Measurements from ENCODE around the gene SCAF11.

The SCAF11 gene

DNA sequence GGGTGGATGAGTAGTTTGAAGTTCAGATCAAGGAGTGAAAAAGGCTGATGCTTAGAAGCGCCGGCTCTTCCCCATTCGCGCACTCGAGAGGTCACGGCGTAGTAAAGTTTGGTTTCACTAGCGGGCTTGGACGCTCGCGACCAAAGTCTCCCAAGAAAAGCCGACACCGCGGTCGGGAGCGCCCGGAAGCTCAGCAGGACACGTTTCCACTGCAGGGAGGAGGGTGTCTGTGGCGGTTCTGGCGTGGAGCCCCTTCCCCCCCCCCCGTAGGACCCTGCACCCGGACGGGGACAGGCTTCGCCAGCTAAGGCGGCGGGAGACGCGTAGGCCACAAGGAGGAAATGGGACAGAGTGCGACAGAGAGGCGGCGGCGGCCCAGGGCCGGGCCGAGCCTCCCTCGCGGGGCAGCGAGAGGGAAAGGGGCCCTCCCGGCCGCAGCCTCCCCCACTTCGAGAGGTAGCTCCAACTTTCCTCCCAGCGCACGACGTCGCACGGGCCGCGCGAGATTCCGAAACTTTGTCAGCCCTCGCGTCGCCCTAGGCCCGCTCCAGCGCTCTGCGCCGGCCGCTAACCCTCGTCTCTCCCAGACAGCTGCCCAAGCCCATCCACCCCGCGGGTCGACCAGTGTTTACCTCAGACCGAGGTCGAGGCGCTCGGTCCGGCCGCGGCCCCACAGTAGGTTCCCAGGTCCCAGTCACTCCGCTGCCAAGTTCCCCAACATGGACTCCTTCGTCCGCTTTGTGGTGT is 480 bp downstream of the SCAF11 start:
- in situ Hi-C loops (cut with HindIII; ENCODE audit: low pct_ligation_motif_present, low sequenced_read_pairs), result no loop called here
- Histone ChIP-seq H3K4me3 (ENCODE audit: low read depth, low read length) (peak overlapping the region; percentile 96), H3K27ac (peak overlapping the region; percentile 92), H3K36me3 (replicated peaks) (no peaks in the 10 kb centered on the region), H3K27me3 (replicated peaks) (no peaks in the 10 kb centered on the region)
- TF ChIP-seq, protein P1, sequence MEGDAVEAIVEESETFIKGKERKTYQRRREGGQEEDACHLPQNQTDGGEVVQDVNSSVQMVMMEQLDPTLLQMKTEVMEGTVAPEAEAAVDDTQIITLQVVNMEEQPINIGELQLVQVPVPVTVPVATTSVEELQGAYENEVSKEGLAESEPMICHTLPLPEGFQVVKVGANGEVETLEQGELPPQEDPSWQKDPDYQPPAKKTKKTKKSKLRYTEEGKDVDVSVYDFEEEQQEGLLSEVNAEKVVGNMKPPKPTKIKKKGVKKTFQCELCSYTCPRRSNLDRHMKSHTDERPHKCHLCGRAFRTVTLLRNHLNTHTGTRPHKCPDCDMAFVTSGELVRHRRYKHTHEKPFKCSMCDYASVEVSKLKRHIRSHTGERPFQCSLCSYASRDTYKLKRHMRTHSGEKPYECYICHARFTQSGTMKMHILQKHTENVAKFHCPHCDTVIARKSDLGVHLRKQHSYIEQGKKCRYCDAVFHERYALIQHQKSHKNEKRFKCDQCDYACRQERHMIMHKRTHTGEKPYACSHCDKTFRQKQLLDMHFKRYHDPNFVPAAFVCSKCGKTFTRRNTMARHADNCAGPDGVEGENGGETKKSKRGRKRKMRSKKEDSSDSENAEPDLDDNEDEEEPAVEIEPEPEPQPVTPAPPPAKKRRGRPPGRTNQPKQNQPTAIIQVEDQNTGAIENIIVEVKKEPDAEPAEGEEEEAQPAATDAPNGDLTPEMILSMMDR (IDR thresholded peaks at IDR 0.05; ENCODE audit: low read depth, low read length, missing control alignments), result no peak
- peak; percentile 33 for DNase-seq

DNA sequence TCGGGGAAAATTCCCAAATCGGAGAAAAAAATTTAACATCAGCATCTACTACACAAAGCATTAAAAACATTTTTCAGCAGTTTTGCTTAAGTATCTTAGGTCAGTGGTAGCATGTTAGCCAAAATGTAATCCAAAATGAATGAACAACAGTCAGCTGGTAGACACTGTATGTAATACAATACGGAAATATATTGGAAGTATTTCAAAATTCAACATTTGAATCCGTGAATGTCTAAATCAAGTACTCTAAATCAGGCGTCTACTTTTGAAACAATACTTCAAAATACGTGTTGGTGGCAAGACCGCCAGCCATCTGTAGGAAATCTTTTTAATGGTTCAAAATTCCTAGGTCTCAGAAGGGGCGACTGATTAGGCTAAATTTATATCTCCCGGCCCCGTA is 1.1 kb downstream of the SCAF11 start:
- TF ChIP-seq, protein P1 (IDR thresholded peaks at IDR 0.05; ENCODE audit: low read depth, low read length, missing control alignments), result no peak
- Histone ChIP-seq H3K4me3 (ENCODE audit: low read depth, low read length) (peak overlapping the region; percentile 96), H3K27me3 (replicated peaks) (no peaks in the 10 kb centered on the region), H3K27ac (peak overlapping the region; percentile 92), H3K36me3 (replicated peaks) (no peaks in the 10 kb centered on the region)
- in situ Hi-C loops (cut with HindIII; ENCODE audit: low pct_ligation_motif_present, low sequenced_read_pairs), result no loop called here
- DNase-seq, result no peak

DNA sequence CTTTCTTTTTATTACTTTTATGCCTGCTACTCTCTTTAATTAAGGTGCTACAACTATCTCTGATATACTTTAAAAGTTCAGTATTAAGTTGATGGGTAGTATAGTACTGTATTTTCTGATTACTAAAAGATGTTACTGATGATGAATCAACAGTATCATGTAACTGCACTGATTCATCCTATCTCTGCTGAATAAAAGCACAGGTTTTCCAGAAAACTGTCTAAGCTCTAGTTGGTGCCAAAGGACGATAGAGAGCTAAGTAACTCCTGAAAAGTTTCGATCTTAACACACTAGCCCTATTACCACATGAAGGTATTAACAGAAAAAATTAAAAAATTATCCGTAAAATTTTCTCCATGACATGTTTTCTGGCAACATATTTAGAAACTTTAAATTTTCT is 2.1 kb downstream of the SCAF11 start:
- Histone ChIP-seq H3K4me3 (ENCODE audit: low read depth, low read length) (no peak overlapping the region), H3K27me3 (replicated peaks) (no peaks in the 10 kb centered on the region), H3K36me3 (replicated peaks) (no peaks in the 10 kb centered on the region), H3K27ac (no peak overlapping the region)
- TF ChIP-seq, protein P1 (IDR thresholded peaks at IDR 0.05; ENCODE audit: low read depth, low read length, missing control alignments), result no peak
- peak; percentile 23 for DNase-seq
- in situ Hi-C loops (cut with HindIII; ENCODE audit: low pct_ligation_motif_present, low sequenced_read_pairs), result no loop called here

DNA sequence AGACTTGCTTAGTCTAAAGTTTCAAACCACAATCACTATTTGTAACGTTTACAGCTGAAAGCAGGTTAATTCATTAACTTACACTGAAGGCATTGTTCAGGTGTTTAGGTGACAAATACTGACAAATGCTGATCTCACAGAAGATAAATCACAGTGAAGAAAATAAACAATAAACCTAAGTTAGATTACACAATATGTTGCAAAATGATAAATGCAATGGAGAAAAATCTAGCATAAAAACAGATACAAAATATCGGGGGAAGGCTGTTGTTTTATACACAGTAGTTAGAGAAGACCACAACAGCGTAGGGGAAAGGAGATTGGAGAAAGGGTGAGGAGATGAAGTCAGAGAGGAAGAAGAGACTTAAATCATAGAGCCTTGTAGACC is 3.0 kb downstream of the SCAF11 start:
- in situ Hi-C loops (cut with HindIII; ENCODE audit: low pct_ligation_motif_present, low sequenced_read_pairs), result no loop called here
- no peaks in the 10 kb centered on the region for H3K27me3 ChIP-seq (replicated peaks)
- TF ChIP-seq, protein P1 (IDR thresholded peaks at IDR 0.05; ENCODE audit: low read depth, low read length, missing control alignments), result no peak
- H3K27ac ChIP-seq, result no peak overlapping the region
- H3K4me3 ChIP-seq (ENCODE audit: low read depth, low read length), result no peak overlapping the region
- H3K36me3 ChIP-seq (replicated peaks), result no peaks in the 10 kb centered on the region
- no peak for DNase-seq

DNA sequence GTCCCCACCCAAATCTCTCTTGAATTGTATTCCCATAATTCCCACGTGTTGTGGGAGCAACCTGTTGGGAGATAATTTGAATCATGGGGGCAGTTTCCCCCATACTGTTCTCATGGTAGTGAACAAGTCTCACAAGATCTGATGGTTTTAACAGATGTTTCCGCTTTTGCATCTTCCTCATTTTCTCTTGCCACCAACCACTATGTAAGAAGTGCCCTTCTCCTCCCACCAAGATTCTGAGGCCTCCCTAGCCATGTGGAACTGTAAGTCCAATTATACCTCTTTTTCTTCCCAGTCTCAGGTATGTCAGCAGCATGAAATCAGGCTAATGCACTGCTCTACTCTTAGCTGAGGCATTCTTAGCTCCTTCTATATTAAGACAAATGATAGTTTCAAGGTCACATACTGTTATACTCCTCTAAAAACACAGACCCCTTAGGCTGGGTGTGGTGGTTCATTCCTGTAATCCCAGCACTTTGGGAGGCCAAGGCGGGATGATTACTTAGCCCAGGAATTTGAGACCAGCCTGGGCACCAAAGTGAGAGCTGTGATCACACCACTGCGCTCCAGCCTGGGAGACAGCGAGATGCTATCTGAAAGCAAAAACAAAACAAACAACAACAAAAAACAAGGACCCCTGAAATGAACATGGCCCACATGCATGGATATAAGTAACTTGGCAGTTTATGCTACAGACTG is 3.6 kb downstream of the SCAF11 start:
- Histone ChIP-seq H3K36me3 (replicated peaks) (no peaks in the 10 kb centered on the region), H3K27ac (no peak overlapping the region), H3K27me3 (replicated peaks) (no peaks in the 10 kb centered on the region), H3K4me3 (ENCODE audit: low read depth, low read length) (no peak overlapping the region)
- in situ Hi-C loops (cut with HindIII; ENCODE audit: low pct_ligation_motif_present, low sequenced_read_pairs), result no loop called here
- TF ChIP-seq, protein P1 (IDR thresholded peaks at IDR 0.05; ENCODE audit: low read depth, low read length, missing control alignments), result no peak
- DNase-seq, result no peak
